HG02870 (cell line): ENCODE results near the gene FYB1.

Source experiments
- ATAC-seq: cut with Tn5 transposase; IDR thresholded peaks from one replicate; pipeline ENCODE4 v1.9.1; 2021; ENCODE audit warnings: mild to moderate bottlenecking, moderate library complexity; ENCODE audit not compliant: unreplicated experiment

Gene FYB1

GRCh38 chr5:39131210-39132127, 87.9 kb downstream of the FYB1 start:
- no peak for ATAC-seq

- no peak for ATAC-seq
Measured at GRCh38 chr5:39130716-39131115, 88.6 kb downstream of the FYB1 start.

GRCh38 chr5:39121922-39122321, 97.4 kb downstream of the FYB1 start:
- ATAC-seq = no peak

GRCh38 chr5:39121315-39121714, 98.0 kb downstream of the FYB1 start:
- no peak for ATAC-seq

- no peak for ATAC-seq
Measured at GRCh38 chr5:39120052-39120420, 99.3 kb downstream of the FYB1 start.

GRCh38 chr5:39119404-39120051, 99.8 kb downstream of the FYB1 start:
- ATAC-seq = no peak

- no peak for ATAC-seq
Measured at GRCh38 chr5:39118638-39119037, 100.7 kb downstream of the FYB1 start.

- no peak for ATAC-seq
Measured at GRCh38 chr5:39117401-39117800, 102.0 kb downstream of the FYB1 start.

GRCh38 chr5:39116344-39117170, 102.8 kb downstream of the FYB1 start:
- no peak for ATAC-seq

- no peak for ATAC-seq
Measured at GRCh38 chr5:39115644-39116343, 103.6 kb downstream of the FYB1 start.

GRCh38 chr5:39114155-39114554, 105.2 kb downstream of the FYB1 start:
- ATAC-seq = no peak

- no peak for ATAC-seq
Measured at GRCh38 chr5:39113354-39113953, 105.9 kb downstream of the FYB1 start.

GRCh38 chr5:39109606-39110005, 109.8 kb downstream of the FYB1 start:
- no peak for ATAC-seq

GRCh38 chr5:39108987-39109386, 110.4 kb downstream of the FYB1 start:
- ATAC-seq = no peak

- no peak for ATAC-seq
Measured at GRCh38 chr5:39107350-39107749, 112.0 kb downstream of the FYB1 start.

GRCh38 chr5:39106322-39106721, 113.0 kb downstream of the FYB1 start:
- no peak for ATAC-seq

GRCh38 chr5:39104221-39104620, 115.1 kb downstream of the FYB1 start:
- no peak for ATAC-seq

GRCh38 chr5:39102684-39103155, 116.6 kb downstream of the FYB1 start:
- ATAC-seq = no peak

- ATAC-seq = no peak
Measured at GRCh38 chr5:39100851-39101396, 118.4 kb downstream of the FYB1 start.

- no peak for ATAC-seq
Measured at GRCh38 chr5:39100301-39100850, 119.0 kb downstream of the FYB1 start.
